Activated naive CD4-positive, alpha-beta T cell treated with anti-CD3 and anti-CD28 coated beads, Interleukin-2, amount 10 ng/mL, durations not matched to agents 7 days and 5 days (primary cell): ENCODE data around the gene GH1.
"Not testable (repeated sequence)": the region's sequence is repeated elsewhere in the genome, so short reads cannot be mapped to it uniquely, and the experiment has no call there.

Source experiments
- CTCF ChIA-PET: fragments of 350-600 bp; sonication (Branson Sonifier 250); formaldehyde crosslinking; loops from one replicate; lab custom pipeline; 2021; ENCODE audit warnings: antibody characterized with exemption; lab: Charles Lee
- DNase-seq: peaks from one replicate; pipeline ENCODE4 v3.0.0-alpha.2; 2020
- H3K27ac Mint-ChIP-seq: one replicate; pipeline ENCODE4 v1.8.0; 2021; ENCODE audit warnings: mild to moderate bottlenecking, moderate library complexity, mixed read lengths
- H3K27me3 Mint-ChIP-seq: one replicate; pipeline ENCODE4 v1.8.0; 2021; ENCODE audit warnings: mild to moderate bottlenecking, mixed read lengths
- H3K36me3 Mint-ChIP-seq: one replicate; pipeline ENCODE4 v1.8.0; 2021; ENCODE audit warnings: mixed read lengths
- H3K4me1 Mint-ChIP-seq: one replicate; pipeline ENCODE4 v1.8.0; 2021; ENCODE audit warnings: mixed read lengths
- H3K4me3 Mint-ChIP-seq: one replicate; pipeline ENCODE4 v1.8.0; 2021; ENCODE audit warnings: mild to moderate bottlenecking, moderate library complexity, mixed read lengths
- H3K9me3 Mint-ChIP-seq: one replicate; pipeline ENCODE4 v1.8.0; 2021; ENCODE audit warnings: mixed read lengths

The GH1 gene

GRCh38 chr17:63918789-63919305 is at the start of gene GH1:
Gene GH1, minus strand, starts transcription at chr17:63918839. Its CDS starts 63 bp downstream, at chr17:63918776.
- H3K27ac Mint-ChIP-seq, DNase-seq, H3K4me3 Mint-ChIP-seq, H3K9me3 Mint-ChIP-seq, H3K36me3 Mint-ChIP-seq, H3K4me1 Mint-ChIP-seq: not testable (repeated sequence)
- peaks cover 65% of the 10 kb centered on the region for H3K27me3 Mint-ChIP-seq
- CTCF ChIA-PET: interaction anchor here (0.8 to 4.0 kb wide), 36 partner anchors 10 to 363 kb away, joined by 3 to 83 read pairs (median 6); partner anchors contain the start of genes CD79B, ICAM2 and PRR29

DNA sequence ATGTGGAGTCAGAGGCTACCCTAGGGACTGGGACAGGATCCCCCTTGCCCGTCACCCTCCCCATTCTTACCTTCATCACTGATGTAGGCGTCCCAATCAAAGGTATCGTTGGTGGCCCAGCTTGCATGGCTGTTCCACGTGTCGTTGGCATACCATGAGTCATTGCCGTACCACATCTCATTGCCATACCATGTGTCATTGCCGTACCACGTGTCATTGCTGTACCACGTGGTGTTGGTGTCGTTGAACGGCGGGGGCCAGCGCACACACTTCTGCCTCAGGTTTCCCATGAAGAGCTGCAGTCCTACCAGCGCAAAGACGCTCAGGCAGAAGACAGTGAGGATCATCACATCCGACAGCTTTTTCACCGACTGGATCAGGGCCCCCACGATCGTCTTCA is 49.3 kb upstream of the GH1 start:
- no peaks in the 10 kb centered on the region for H3K9me3 Mint-ChIP-seq
- CTCF ChIA-PET: interaction anchor here (1.0 to 2.9 kb wide), 4 partner anchors 23 to 58 kb away, joined by 3 to 11 read pairs (median 5); no protein-coding TSS in a partner anchor
- no peak for DNase-seq
- peaks cover 26% of the 10 kb centered on the region for H3K27me3 Mint-ChIP-seq
- no peak overlapping the region for H3K27ac Mint-ChIP-seq
- no peaks in the 10 kb centered on the region for H3K36me3 Mint-ChIP-seq
- peaks cover 6% of the 10 kb centered on the region for H3K4me1 Mint-ChIP-seq
- no peak overlapping the region for H3K4me3 Mint-ChIP-seq

DNA sequence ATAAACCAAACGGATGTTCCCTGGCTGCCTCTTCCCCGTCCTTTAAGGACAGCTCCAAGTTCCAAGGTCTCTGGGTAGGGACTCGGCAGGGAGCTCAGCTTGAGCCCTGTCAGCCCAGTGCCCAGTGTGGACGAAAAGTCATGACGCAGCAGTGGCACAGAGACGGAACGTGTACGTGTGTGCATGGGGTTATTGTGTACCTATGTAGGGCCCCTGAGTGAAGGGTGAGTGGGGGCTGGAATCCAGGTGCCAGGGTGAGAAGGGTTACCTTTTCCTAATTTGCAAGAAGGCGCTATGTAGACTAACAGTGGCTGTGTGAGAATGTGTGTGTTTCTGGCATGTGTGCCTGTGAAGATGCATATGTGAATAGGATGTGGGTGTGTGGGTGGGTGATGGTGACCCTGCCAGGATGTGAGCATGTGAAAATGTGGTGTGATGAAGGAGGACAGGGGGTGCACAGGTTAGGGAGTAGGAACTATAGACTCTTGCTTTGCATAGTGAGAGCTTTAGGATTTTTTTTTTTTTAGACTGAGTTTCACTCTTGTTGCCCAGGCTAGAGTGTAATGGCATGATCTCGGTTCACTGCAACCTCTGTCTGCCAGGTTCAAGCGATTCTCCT is 48.1 kb upstream of the GH1 start:
- Mint-ChIP-seq H3K9me3 (no peaks in the 10 kb centered on the region), H3K27ac (no peak overlapping the region), H3K36me3 (no peaks in the 10 kb centered on the region), H3K4me1 (peaks cover 9% of the 10 kb centered on the region), H3K4me3 (no peak overlapping the region), H3K27me3 (peaks cover 33% of the 10 kb centered on the region)
- CTCF ChIA-PET: interaction anchor here (0.8 to 2.9 kb wide), 4 partner anchors 10 to 47 kb away, joined by 3 to 11 read pairs (median 4); no protein-coding TSS in a partner anchor
- peak; percentile 54 for DNase-seq

- Mint-ChIP-seq H3K36me3 (no peaks in the 10 kb centered on the region), H3K4me3 (no peak overlapping the region), H3K9me3 (no peaks in the 10 kb centered on the region), H3K4me1 (peaks cover 11% of the 10 kb centered on the region), H3K27me3 (peaks cover 30% of the 10 kb centered on the region), H3K27ac (no peak overlapping the region)
- no peak for DNase-seq
- CTCF ChIA-PET: interaction anchor here (1.2 to 3.5 kb wide), 2 partner anchors 16 to 44 kb away, joined by 4 to 10 read pairs; no protein-coding TSS in a partner anchor
These were observed 44.5 kb upstream of the GH1 start for GRCh38 chr17:63963123-63963522.

GRCh38 chr17:63962298-63962744 is 43.7 kb upstream of the GH1 start:
- H3K36me3 Mint-ChIP-seq: no peaks in the 10 kb centered on the region
- no peaks in the 10 kb centered on the region for H3K9me3 Mint-ChIP-seq
- peaks cover 28% of the 10 kb centered on the region for H3K27me3 Mint-ChIP-seq
- no peak overlapping the region for H3K27ac Mint-ChIP-seq
- no peak for DNase-seq
- H3K4me3 Mint-ChIP-seq: no peak overlapping the region
- peaks cover 10% of the 10 kb centered on the region for H3K4me1 Mint-ChIP-seq
- CTCF ChIA-PET: interaction anchor here (1.5 kb wide), 1 partner anchor 171 kb away, joined by 3 read pairs; no protein-coding TSS in a partner anchor

DNA sequence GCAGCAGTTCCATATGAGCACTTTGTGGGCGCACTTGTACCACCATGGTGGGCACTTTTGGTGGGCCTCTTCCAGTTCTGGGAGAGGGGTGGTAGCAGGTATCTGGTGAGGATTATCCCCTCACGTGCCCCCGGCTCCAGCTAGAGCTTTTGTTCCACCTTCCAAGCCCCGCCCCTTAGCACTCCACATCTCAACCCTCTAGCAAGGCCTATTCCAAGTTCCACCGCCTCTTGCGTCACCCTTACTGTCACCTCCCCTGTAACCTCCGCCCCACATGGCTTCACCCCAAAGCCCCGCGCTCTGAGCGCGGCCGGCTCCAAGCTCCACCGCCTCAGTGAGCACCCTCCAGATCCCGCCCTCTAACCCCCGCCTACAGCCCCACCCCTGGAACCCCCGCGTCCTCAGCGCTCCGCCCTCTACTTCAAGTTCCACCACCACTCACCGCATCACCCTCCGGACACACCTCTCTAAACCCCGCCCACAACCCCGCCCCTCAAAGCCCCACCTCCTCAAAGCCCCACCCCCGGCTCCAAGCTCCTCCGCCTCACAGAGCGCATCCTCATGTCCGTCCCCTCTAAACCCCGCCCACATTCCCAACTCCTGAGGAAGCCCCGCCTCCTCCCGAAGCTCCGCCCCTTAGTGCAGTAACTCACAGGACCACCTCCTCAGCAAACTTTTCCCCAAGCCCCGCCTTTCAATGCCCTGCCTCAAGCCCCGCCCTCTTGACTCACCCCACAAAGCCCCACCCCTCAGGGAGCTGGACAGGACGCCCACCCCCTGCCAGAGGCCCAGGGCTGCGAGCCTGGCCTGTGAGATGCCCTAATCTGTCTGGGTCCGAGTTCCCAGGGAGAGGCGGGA is 42.9 kb upstream of the GH1 start:
- Mint-ChIP-seq H3K36me3 (no peaks in the 10 kb centered on the region), H3K27ac (no peak overlapping the region), H3K27me3 (peaks cover 28% of the 10 kb centered on the region), H3K4me3 (no peak overlapping the region), H3K9me3 (no peaks in the 10 kb centered on the region), H3K4me1 (peaks cover 6% of the 10 kb centered on the region)
- CTCF ChIA-PET: interaction anchor here (1.0 to 1.5 kb wide), 2 partner anchors 30 to 172 kb away, joined by 3 read pairs; partner anchors contain the start of gene CD79B
- peak; percentile 53 for DNase-seq

DNA sequence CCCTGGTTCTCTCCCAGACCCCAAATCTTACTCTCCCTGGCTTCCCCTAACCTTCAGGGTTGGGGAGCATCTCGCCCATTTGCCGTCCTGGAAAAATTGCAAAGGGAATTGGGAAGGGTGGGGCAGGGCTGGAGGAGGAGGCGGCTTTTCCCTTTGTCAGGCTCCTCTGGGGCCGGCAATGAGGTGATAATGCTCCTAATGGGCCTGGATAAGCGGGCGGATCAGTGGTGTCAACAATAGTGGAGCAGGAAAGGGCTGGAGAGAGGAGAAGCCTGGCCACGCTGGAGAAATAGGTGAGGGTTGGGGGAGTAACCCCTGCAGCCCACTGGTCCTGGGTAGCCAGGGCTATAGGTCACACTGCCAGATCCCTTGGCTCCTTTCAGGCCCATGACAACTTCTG is 41.8 kb upstream of the GH1 start:
- Mint-ChIP-seq H3K4me3 (no peak overlapping the region), H3K4me1 (peaks cover 5% of the 10 kb centered on the region), H3K9me3 (no peaks in the 10 kb centered on the region), H3K36me3 (no peaks in the 10 kb centered on the region), H3K27ac (no peak overlapping the region), H3K27me3 (peaks cover 36% of the 10 kb centered on the region)
- CTCF ChIA-PET: interaction anchor here (1.0 to 4.8 kb wide), 3 partner anchors 12 to 28 kb away, joined by 3 to 27 read pairs (median 4); partner anchors contain the start of gene CD79B
- DNase-seq: no peak

- no peak overlapping the region for H3K27ac Mint-ChIP-seq
- no peak for DNase-seq
These were observed 41.4 kb upstream of the GH1 start for GRCh38 chr17:63960006-63960405.

GRCh38 chr17:63956296-63956920 is 37.8 kb upstream of the GH1 start:
- no peaks in the 10 kb centered on the region for H3K36me3 Mint-ChIP-seq
- no peaks in the 10 kb centered on the region for H3K9me3 Mint-ChIP-seq
- no peak overlapping the region for H3K4me3 Mint-ChIP-seq
- CTCF ChIA-PET: interaction anchor here (1.0 to 4.8 kb wide), 4 partner anchors 8 to 69 kb away, joined by 3 to 27 read pairs (median 4); no protein-coding TSS in a partner anchor
- peaks cover 23% of the 10 kb centered on the region for H3K4me1 Mint-ChIP-seq
- peak overlapping the region; percentile 77 for H3K27ac Mint-ChIP-seq
- H3K27me3 Mint-ChIP-seq: peaks cover 38% of the 10 kb centered on the region
- no peak for DNase-seq

More at GRCh38 chr17:63960006-63960405, 41.4 kb upstream of the GH1 start:
- Mint-ChIP-seq H3K4me1 (peaks cover 6% of the 10 kb centered on the region), H3K27me3 (peaks cover 36% of the 10 kb centered on the region), H3K4me3 (no peak overlapping the region), H3K9me3 (no peaks in the 10 kb centered on the region), H3K36me3 (no peaks in the 10 kb centered on the region)
- CTCF ChIA-PET: interaction anchor here (1.0 to 4.8 kb wide), 2 partner anchors 11 to 14 kb away, joined by 4 to 27 read pairs; no protein-coding TSS in a partner anchor

DNA sequence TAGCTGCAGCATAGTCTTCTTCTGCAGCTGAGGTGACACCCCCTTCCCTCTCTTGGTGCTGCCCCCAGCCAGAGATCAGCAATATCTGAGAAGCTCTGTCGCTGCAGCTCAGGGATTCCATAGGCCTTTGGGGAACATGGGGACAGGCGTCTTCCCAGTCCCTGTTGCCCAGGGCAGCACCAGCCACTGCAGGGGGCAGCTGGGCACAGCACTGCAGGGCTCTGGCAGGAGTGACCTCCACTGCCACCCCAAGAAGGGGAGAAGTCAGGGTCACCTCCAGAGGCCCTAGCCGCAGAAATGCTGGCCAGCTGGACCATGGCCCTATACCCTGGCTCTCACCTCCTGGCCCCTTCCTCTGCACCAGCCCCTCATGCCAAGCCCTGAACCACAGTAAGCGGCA is 37.2 kb upstream of the GH1 start:
- H3K4me3 Mint-ChIP-seq: no peak overlapping the region
- CTCF ChIA-PET: interaction anchor here (1.0 to 4.8 kb wide), 5 partner anchors 9 to 70 kb away, joined by 3 to 27 read pairs (median 4); no protein-coding TSS in a partner anchor
- peaks cover 22% of the 10 kb centered on the region for H3K4me1 Mint-ChIP-seq
- H3K9me3 Mint-ChIP-seq: no peaks in the 10 kb centered on the region
- DNase-seq: no peak
- no peaks in the 10 kb centered on the region for H3K36me3 Mint-ChIP-seq
- H3K27me3 Mint-ChIP-seq: peaks cover 40% of the 10 kb centered on the region
- peak overlapping the region; percentile 77 for H3K27ac Mint-ChIP-seq

DNA sequence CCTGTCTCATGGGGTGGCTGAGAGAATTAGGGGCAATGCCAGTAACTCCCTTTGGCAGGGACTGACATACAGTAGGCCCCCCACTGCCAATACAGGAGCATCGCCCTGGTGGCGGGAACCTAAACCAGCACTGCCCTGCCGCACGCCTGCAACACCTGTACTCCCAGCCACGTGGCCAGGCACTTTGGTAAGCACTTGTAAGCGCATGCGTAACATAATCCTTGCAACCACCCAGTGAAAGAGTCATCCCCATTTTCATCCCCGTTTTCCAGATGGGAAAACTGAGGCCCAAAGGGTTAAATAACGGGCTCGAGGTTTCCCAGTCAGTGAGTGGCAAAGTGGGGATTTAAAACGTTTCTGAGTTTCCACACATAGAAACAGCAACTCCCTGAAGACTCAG is 36.6 kb upstream of the GH1 start:
- H3K27ac Mint-ChIP-seq: peak overlapping the region; percentile 6
- peaks cover 22% of the 10 kb centered on the region for H3K4me1 Mint-ChIP-seq
- H3K9me3 Mint-ChIP-seq: no peaks in the 10 kb centered on the region
- H3K4me3 Mint-ChIP-seq: no peak overlapping the region
- H3K36me3 Mint-ChIP-seq: no peaks in the 10 kb centered on the region
- no peak for DNase-seq
- peaks cover 42% of the 10 kb centered on the region for H3K27me3 Mint-ChIP-seq
- CTCF ChIA-PET: interaction anchor here (1.3 to 1.9 kb wide), 2 partner anchors 35 to 38 kb away, joined by 3 to 7 read pairs; no protein-coding TSS in a partner anchor

GRCh38 chr17:63954402-63955063 is 35.9 kb upstream of the GH1 start:
- peak overlapping the region; percentile 56 for H3K27ac Mint-ChIP-seq
- peaks cover 41% of the 10 kb centered on the region for H3K27me3 Mint-ChIP-seq
- H3K9me3 Mint-ChIP-seq: no peaks in the 10 kb centered on the region
- H3K36me3 Mint-ChIP-seq: no peaks in the 10 kb centered on the region
- H3K4me3 Mint-ChIP-seq: no peak overlapping the region
- CTCF ChIA-PET: interaction anchor here (1.9 kb wide), 1 partner anchor 36 kb away, joined by 7 read pairs; no protein-coding TSS in a partner anchor
- peaks cover 22% of the 10 kb centered on the region for H3K4me1 Mint-ChIP-seq
- DNase-seq: peak; percentile 53
